Measurements from ENCODE around the gene UPK1B.

Gene UPK1B

DNA sequence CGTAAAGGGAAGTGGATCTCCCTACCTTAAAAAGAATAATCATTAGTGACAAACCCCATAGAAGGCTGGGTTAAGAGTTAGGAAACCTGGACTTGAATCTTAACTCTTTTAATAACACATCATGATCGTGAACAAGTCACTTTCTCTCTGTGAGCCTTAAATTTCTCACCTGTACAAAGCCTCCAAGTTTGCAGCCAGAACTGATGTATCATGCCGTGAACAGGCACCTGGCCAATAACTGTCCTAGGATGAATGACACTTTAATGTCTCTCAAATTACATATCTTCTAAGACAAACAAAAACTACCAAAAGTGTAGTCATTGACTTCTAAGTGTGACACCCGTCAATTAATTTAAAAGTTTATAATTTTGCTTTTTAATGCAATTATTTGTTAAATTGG is 3.9 kb downstream of the UPK1B start:
- DNase-seq: no peak

GRCh38 chr3:119181765-119182164 is 8.4 kb downstream of the UPK1B start:
- DNase-seq: no peak

- DNase-seq: no peak
Measured at GRCh38 chr3:119184111-119184510, 10.7 kb downstream of the UPK1B start.

- DNase-seq: no peak
Measured at GRCh38 chr3:119184796-119185570, 11.6 kb downstream of the UPK1B start.

DNA sequence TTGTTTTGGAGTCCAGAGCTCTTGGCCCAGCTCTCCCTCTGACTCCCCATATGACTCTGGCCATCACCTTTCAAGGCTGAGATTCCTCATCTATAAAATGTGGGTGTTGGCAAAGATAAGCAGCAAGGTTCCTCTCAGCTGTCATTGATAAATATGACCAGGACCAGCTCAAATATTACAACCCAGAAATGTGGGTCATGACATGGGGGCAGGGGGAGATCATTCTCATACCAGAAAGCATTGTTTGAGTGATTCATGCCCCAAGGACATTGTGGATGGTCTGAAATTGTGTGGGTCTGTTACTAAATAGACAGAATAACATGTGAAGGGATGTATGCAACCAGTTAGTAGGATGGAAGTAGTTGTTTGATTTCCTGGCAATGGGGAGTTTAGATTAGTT is 13.9 kb downstream of the UPK1B start:
- no peak for DNase-seq

GRCh38 chr3:119191800-119192199 is 18.4 kb downstream of the UPK1B start:
- no peak for DNase-seq

DNA sequence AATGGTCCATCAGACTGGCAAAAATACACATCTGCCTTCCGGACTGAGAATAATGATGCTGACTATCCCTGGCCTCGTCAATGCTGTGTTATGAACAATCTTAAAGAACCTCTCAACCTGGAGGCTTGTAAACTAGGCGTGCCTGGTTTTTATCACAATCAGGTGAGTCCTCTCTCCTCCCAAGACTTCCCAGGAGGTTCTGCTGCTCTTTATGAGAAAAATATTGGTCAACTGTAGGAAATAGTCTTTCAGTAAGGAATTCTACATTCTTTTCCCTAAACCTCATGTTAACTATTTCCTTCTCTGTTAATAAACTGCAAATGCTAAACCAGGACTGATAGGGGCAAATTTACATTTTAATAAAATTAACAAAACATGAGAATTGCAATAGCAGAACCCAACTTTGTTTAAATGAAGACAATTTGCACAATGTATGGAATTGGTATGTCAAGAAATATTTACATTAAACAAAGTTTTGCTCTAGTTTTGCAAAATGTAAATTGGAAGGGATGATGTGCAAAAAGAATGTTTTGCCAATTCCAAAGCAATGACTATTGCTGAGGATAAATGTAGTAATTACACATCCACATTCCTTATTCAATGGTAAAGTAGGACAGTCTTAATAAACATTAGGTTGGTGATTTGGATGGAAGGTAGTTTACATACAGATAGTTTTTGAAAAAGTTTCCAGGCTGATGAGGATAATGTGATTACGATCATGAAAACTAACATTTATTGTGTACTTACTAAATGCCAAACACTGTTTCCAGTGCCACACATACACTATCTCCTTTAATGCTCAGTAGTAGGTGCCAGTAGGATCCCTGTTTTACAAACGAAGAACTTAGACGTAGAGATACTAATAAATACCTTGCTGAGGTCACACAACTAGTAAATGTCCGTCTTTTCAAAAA is 21.1 kb downstream of the UPK1B start:
- DNase-seq: no peak

GRCh38 chr3:119195151-119195476 is 21.7 kb downstream of the UPK1B start:
- no peak for DNase-seq

- no peak for DNase-seq
Measured at GRCh38 chr3:119195911-119196310, 22.5 kb downstream of the UPK1B start.

DNA sequence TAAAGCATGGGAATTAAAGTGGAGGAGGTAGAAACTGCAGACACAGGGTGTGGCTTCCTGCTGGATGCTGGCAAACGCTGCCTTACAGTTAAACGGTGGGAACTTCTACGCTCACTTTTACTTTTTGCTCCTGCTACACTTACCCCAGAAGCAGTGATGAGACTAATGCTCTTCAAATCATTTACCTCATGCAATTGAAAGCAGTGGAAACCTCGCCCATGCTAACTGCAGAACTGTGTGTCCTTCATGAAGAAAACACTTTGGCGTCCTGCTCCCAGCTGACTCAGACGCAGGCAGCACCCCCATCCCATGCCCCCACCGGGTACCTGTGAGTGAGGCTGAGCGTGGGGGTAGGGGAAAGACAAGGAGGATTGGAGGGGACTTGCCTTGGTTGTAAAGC is 31.8 kb downstream of the UPK1B start:
- DNase-seq: no peak

DNA sequence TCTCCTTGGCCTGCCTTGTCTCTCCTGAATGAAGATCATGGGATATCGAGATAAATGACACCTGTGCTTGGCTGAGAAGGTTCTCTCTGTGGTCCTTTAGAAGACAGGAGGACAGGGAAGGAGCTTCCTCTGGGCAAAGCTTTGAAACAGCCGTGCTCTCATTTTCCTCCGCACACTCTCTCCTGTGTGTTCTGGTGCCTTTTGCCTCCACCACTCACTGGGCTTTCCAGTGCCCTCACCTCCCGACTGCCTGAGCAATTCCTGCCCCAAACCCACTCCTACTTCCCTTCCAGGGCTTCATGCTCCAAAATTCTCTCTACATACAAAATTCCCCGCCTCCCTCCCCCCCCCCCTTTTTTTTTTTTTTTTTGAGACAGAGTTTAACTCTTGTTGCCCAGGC is 32.3 kb downstream of the UPK1B start:
- DNase-seq: no peak

GRCh38 chr3:119206611-119207511 is 33.5 kb downstream of the UPK1B start:
- DNase-seq: no peak

- DNase-seq: no peak
Measured at GRCh38 chr3:119207512-119207875, 34.1 kb downstream of the UPK1B start.

GRCh38 chr3:119211193-119211592 is 37.8 kb downstream of the UPK1B start:
- DNase-seq: no peak

GRCh38 chr3:119211803-119212202 is 38.4 kb downstream of the UPK1B start:
- no peak for DNase-seq

DNA sequence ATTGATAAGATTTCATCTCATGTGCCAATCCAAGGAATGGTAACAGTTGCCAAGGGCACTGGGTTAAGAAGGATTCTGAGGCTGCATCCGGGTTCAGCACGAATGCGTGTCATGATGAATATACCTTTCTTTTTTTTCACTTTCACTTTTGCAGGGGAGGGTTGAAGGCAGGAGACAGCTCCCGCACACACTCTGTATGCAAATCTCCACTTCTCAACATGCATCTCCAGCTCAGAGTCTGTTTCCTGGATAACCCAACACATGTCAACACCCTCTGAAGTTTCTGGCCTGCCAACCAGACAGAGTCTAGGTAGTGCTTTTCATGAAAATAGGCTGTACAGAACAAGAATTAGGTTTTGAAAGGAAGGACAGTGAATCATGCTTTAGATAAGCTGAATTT is 45.7 kb downstream of the UPK1B start:
- DNase-seq: no peak

DNA sequence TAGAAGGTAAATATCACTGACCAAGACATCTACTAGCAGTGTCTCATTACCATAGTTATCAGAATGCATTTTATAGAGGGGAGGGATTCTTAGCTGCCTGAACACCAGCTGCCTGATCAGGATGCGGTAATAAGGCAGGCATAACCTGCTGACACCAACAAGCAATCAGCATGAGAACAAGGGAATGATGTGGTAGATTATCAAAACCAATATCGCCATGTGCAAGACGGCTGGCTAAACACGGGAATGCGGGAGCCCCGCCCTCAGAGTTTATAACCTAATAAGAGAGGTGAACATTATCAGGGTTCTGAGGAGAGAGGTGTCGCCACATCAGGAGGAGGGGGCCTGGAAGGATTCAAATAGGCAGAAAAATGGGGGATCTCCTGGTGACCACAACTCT is 46.8 kb downstream of the UPK1B start:
- DNase-seq: no peak

DNA sequence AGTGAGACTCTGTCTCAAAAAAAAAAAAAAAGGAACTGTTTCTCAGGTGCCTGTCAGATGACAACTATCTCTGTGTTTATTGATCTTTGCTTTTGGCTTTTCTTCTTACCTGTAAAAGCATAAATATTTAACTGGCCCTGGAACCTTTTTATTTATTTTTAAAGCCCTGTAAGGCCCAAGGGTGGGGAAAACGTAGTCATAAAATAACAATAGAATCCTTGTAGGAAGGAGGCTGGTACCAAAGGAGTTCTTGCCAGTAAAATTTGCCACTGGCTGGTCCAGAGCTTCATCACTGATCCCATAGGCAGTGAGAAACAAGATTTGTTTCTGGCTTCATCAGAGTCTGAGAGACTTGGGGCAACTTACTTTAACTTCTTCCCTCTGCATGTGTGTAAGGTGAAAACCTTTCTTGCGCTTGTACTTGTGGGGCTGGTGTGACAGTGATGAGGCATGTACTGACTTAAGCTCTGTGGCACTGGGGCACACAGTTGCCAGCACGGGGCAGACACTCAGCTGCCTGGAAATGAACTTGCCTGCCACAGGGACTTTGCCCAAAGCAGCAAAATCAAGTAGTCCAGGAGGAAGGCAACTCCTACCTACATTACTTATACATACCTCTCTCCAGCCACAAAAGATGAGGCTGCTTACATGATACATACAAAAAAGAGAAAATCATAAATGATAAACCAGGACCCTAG is 47.7 kb downstream of the UPK1B start:
- no peak for DNase-seq

GRCh38 chr3:119221779-119222320 is 48.5 kb downstream of the UPK1B start:
- DNase-seq: no peak

DNA sequence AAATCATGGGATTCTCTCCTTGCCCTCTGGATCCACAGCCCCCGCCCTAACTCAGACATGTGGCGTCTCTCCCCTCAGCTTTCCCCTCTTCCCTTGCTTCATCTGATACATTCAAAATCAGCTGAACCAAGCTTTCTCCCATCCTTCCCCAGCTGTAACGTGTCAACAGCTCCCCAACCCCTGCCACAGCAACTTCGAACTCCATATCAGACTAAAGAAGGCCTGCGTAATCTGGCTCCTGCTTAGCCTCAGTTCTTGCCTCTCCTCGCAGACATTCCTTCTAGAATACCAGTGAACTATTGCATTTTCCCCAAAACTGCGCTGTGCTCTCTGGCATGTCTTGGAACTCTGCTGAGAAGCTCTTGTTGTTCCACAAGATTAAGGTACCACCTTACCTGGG is 49.0 kb downstream of the UPK1B start:
- DNase-seq: no peak

DNA sequence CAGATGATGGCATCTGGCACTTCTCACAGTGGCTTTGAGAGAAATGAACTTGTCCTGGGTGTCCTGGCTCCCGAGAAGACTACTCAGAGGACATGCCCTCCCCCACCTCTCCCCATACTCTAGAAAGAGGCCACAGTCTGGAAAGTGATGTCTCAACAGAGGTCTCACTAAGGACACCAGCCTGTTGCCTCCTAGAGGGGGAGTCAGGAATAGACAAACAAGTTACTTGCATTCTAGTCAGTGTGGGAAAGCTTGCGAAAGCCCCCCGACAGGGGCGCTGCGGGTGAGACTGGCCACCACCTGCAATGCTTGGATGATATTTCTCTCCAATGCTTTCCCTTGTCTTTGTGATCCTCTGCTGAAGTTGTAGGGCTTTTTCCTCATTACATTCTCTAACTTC is 50.1 kb downstream of the UPK1B start:
- no peak for DNase-seq

DNA sequence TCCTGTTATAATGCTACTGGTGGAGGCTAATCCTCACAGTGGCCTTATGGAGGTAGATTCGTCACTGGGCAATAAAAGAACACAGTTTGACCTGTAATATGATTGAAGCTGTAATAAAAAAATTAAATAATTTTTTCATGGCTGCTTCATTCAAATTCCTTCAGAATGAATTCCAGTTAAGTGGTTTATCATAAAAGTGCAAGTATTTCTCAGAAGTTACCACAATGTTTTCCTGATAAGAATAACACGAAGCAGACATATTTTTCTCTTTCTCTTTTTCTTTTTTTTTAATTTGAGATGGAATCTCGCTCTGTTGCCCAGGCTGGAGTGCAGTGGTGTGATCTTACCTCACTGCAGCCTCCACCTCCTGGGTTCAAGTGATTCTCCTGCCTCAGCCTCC is 51.7 kb downstream of the UPK1B start:
- no peak for DNase-seq
